ENCODE results near the gene ABCB9.
"Not testable (repeated sequence)": the region's sequence is repeated elsewhere in the genome, so short reads cannot be mapped to it uniquely, and the experiment has no call there.

Gene ABCB9

GRCh38 chr12:122941351-122941750 lies 24.9 kb downstream of the ABCB9 start:
- not testable (repeated sequence) for H3K27ac ChIP-seq (ENCODE audit: low read depth, low read length); H3K9ac ChIP-seq (ENCODE audit: low read depth in 1 of 2, low read length in 2 of 2); H3K36me3 ChIP-seq (ENCODE audit: control insufficient read depth in 1 of 2, insufficient read depth in 2 of 2, low read length in 2 of 2); H3K9me3 ChIP-seq (ENCODE audit: control insufficient read depth in 1 of 2, low read length in 2 of 2); H3K4me3 ChIP-seq (ENCODE audit: low read depth in 1 of 2, low read length in 2 of 2); H3K27me3 ChIP-seq (ENCODE audit: control insufficient read depth in 1 of 2, insufficient read depth in 2 of 2, low read length in 2 of 2)
- peaks cover 20 to 23% of the 10 kb centered on the region in 2 donors for H3K4me1 ChIP-seq (ENCODE audit: control insufficient read depth in 1 of 2, insufficient read depth in 2 of 2, low read length in 2 of 2)

DNA sequence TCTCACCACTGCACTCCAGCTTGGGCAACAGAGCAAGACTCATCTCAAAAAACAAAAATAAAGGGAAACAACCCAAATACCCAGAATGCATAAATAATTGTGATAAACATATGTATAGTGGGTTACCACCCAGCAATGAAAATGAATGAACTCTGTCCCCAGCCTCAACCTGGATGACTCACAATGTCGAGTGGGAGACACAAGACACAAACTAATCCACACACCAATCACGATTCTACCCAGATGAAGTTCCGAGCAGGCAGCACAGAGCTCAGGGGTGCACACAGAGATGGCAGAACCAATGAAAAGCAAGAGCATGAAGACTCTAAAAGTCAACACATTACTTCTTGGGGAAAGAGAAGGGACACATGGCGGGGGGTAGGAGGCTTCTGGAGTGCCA lies 27.1 kb downstream of the ABCB9 start:
- H3K4me1 ChIP-seq (ENCODE audit: control insufficient read depth in 1 of 2, insufficient read depth in 2 of 2, low read length in 2 of 2): peaks cover 10% of the 10 kb centered on the region in 2 donors
- H3K4me3 ChIP-seq (ENCODE audit: low read depth in 1 of 2, low read length in 2 of 2): no peak overlapping the region
- H3K36me3 ChIP-seq (ENCODE audit: control insufficient read depth in 1 of 2, insufficient read depth in 2 of 2, low read length in 2 of 2): no peaks in the 10 kb centered on the region
- no peaks in the 10 kb centered on the region for H3K27me3 ChIP-seq (ENCODE audit: control insufficient read depth in 1 of 2, insufficient read depth in 2 of 2, low read length in 2 of 2)
- H3K9me3 ChIP-seq (ENCODE audit: control insufficient read depth in 1 of 2, low read length in 2 of 2): no peaks in the 10 kb centered on the region
- H3K9ac ChIP-seq (ENCODE audit: low read depth in 1 of 2, low read length in 2 of 2): no peak overlapping the region
- H3K27ac ChIP-seq (ENCODE audit: low read depth, low read length): no peak overlapping the region

DNA sequence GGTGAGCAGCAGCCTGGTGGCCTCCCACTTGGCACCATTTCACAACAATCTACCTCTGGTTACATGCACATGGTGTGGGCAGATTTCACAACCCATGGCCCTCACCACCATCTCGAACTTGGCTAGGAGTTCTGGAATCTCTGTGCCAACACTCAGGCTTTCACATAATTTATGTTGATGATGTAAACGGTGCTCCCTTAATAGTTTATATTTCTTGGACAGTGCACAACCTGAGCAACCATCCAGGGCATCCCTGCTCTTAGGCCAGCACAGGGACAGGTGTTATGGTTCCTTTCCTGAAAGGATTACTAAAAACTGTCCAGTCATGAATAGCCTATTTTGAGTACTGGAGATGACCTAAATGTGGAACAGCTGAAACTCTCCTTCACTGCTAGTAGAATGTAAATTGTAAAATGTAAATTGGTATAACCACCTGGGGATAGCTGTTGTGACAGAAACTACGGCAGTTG lies 28.6 kb downstream of the ABCB9 start:
- Histone ChIP-seq H3K9me3 (ENCODE audit: control insufficient read depth in 1 of 2, low read length in 2 of 2) (no peaks in the 10 kb centered on the region), H3K27me3 (ENCODE audit: control insufficient read depth in 1 of 2, insufficient read depth in 2 of 2, low read length in 2 of 2) (no peaks in the 10 kb centered on the region), H3K4me3 (ENCODE audit: low read depth in 1 of 2, low read length in 2 of 2) (no peak overlapping the region), H3K27ac (ENCODE audit: low read depth, low read length) (no peak overlapping the region), H3K4me1 (ENCODE audit: control insufficient read depth in 1 of 2, insufficient read depth in 2 of 2, low read length in 2 of 2) (peaks cover 2 to 3% of the 10 kb centered on the region in 2 donors), H3K9ac (ENCODE audit: low read depth in 1 of 2, low read length in 2 of 2) (no peak overlapping the region), H3K36me3 (ENCODE audit: control insufficient read depth in 1 of 2, insufficient read depth in 2 of 2, low read length in 2 of 2) (no peaks in the 10 kb centered on the region)

GRCh38 chr12:122935318-122935717 lies 30.9 kb downstream of the ABCB9 start:
- no peak overlapping the region for H3K27ac ChIP-seq (ENCODE audit: low read depth, low read length)
- no peaks in the 10 kb centered on the region for H3K9me3 ChIP-seq (ENCODE audit: control insufficient read depth in 1 of 2, low read length in 2 of 2)
- H3K4me1 ChIP-seq (ENCODE audit: control insufficient read depth in 1 of 2, insufficient read depth in 2 of 2, low read length in 2 of 2): no peaks in the 10 kb centered on the region
- no peak overlapping the region for H3K4me3 ChIP-seq (ENCODE audit: low read depth in 1 of 2, low read length in 2 of 2)
- no peaks in the 10 kb centered on the region for H3K36me3 ChIP-seq (ENCODE audit: control insufficient read depth in 1 of 2, insufficient read depth in 2 of 2, low read length in 2 of 2)
- H3K9ac ChIP-seq (ENCODE audit: low read depth in 1 of 2, low read length in 2 of 2): no peak overlapping the region
- H3K27me3 ChIP-seq (ENCODE audit: control insufficient read depth in 1 of 2, insufficient read depth in 2 of 2, low read length in 2 of 2): no peaks in the 10 kb centered on the region

- Histone ChIP-seq H3K27me3 (ENCODE audit: control insufficient read depth in 1 of 2, insufficient read depth in 2 of 2, low read length in 2 of 2) (no peaks in the 10 kb centered on the region), H3K9ac (ENCODE audit: low read depth in 1 of 2, low read length in 2 of 2) (no peak overlapping the region), H3K9me3 (ENCODE audit: control insufficient read depth in 1 of 2, low read length in 2 of 2) (no peaks in the 10 kb centered on the region), H3K36me3 (ENCODE audit: control insufficient read depth in 1 of 2, insufficient read depth in 2 of 2, low read length in 2 of 2) (no peaks in the 10 kb centered on the region), H3K4me3 (ENCODE audit: low read depth in 1 of 2, low read length in 2 of 2) (no peak overlapping the region), H3K4me1 (ENCODE audit: control insufficient read depth in 1 of 2, insufficient read depth in 2 of 2, low read length in 2 of 2) (no peaks in the 10 kb centered on the region), H3K27ac (ENCODE audit: low read depth, low read length) (no peak overlapping the region)
These were observed 31.5 kb downstream of the ABCB9 start for GRCh38 chr12:122934722-122935121.

- H3K27ac ChIP-seq (ENCODE audit: low read depth, low read length): no peak overlapping the region
- no peaks in the 10 kb centered on the region for H3K36me3 ChIP-seq (ENCODE audit: control insufficient read depth in 1 of 2, insufficient read depth in 2 of 2, low read length in 2 of 2)
These were observed 34.1 kb downstream of the ABCB9 start for GRCh38 chr12:122932207-122932606.

GRCh38 chr12:122929812-122930211 lies 36.5 kb downstream of the ABCB9 start:
- Histone ChIP-seq H3K9ac (ENCODE audit: low read depth in 1 of 2, low read length in 2 of 2) (no peak overlapping the region), H3K9me3 (ENCODE audit: control insufficient read depth in 1 of 2, low read length in 2 of 2) (no peaks in the 10 kb centered on the region), H3K36me3 (ENCODE audit: control insufficient read depth in 1 of 2, insufficient read depth in 2 of 2, low read length in 2 of 2) (no peaks in the 10 kb centered on the region), H3K4me1 (ENCODE audit: control insufficient read depth in 1 of 2, insufficient read depth in 2 of 2, low read length in 2 of 2) (no peaks in the 10 kb centered on the region), H3K27me3 (ENCODE audit: control insufficient read depth in 1 of 2, insufficient read depth in 2 of 2, low read length in 2 of 2) (no peaks in the 10 kb centered on the region), H3K4me3 (ENCODE audit: low read depth in 1 of 2, low read length in 2 of 2) (no peak overlapping the region), H3K27ac (ENCODE audit: low read depth, low read length) (no peak overlapping the region)

More at GRCh38 chr12:122932207-122932606, 34.1 kb downstream of the ABCB9 start:
- no peak overlapping the region for H3K4me3 ChIP-seq (ENCODE audit: low read depth in 1 of 2, low read length in 2 of 2)
- H3K27me3 ChIP-seq (ENCODE audit: control insufficient read depth in 1 of 2, insufficient read depth in 2 of 2, low read length in 2 of 2): no peaks in the 10 kb centered on the region
- no peaks in the 10 kb centered on the region for H3K4me1 ChIP-seq (ENCODE audit: control insufficient read depth in 1 of 2, insufficient read depth in 2 of 2, low read length in 2 of 2)
- no peaks in the 10 kb centered on the region for H3K9me3 ChIP-seq (ENCODE audit: control insufficient read depth in 1 of 2, low read length in 2 of 2)
- H3K9ac ChIP-seq (ENCODE audit: low read depth in 1 of 2, low read length in 2 of 2): no peak overlapping the region

DNA sequence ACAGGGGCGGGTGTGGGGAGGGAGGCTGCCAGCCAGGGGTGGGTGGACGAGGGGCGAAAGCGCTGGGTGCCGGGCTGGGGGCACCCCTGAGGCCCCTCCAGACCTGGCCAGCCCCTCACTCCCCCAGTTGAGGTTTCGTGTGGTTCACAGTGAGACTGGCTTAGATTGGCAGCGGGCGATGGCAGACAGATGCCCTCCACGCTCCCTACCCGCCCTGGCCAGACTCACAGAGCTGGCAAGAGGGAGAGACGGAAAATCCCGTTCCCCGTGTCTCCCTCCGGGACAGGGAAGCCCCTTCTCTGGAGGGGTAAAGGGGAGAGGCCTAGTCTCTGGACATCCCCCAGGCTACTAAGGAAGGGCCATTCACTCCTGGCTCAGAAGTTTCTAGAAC lies 37.1 kb downstream of the ABCB9 start:
- no peaks in the 10 kb centered on the region for H3K27me3 ChIP-seq (ENCODE audit: control insufficient read depth in 1 of 2, insufficient read depth in 2 of 2, low read length in 2 of 2)
- no peaks in the 10 kb centered on the region for H3K36me3 ChIP-seq (ENCODE audit: control insufficient read depth in 1 of 2, insufficient read depth in 2 of 2, low read length in 2 of 2)
- no peaks in the 10 kb centered on the region for H3K9me3 ChIP-seq (ENCODE audit: control insufficient read depth in 1 of 2, low read length in 2 of 2)
- H3K9ac ChIP-seq (ENCODE audit: low read depth in 1 of 2, low read length in 2 of 2): no peak overlapping the region
- no peak overlapping the region for H3K27ac ChIP-seq (ENCODE audit: low read depth, low read length)
- no peak overlapping the region for H3K4me3 ChIP-seq (ENCODE audit: low read depth in 1 of 2, low read length in 2 of 2)
- H3K4me1 ChIP-seq (ENCODE audit: control insufficient read depth in 1 of 2, insufficient read depth in 2 of 2, low read length in 2 of 2): no peaks in the 10 kb centered on the region

DNA sequence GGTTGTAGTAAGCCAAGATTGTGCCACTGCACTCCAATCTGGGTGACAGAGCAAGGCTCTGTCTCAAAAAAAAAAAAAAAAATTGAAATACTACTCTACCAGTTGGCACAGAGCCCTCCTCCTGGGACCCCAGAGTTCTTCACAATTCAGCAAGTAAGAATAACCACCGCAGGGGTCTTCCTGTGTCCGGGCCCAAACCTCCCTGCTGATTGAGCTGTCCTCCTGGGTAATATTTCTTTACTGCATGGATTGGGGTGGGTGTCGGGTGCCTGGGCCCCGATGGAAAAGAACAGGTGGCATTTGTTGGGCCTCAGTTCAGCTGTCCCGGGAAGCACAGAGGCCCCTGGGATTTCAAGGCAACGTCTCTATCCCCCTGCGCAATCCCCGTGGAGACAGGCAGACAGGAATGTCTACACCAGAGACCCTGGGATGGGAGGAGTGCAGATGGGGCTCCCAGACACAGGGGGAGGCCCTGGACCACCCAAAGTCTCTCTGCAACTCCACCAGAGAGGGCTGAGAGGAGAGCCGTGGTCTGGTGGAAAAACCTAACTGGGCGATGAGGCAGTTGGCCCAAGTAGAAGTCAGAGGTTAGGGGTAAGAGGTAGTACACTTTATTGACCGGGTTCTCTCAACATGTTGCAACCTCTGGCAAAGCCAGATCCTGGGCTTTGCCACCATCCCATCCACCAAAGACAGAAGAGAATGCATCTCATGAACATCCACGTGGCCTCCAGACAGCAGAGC lies 37.7 kb downstream of the ABCB9 start:
- no peaks in the 10 kb centered on the region for H3K9me3 ChIP-seq (ENCODE audit: control insufficient read depth in 1 of 2, low read length in 2 of 2)
- H3K27ac ChIP-seq (ENCODE audit: low read depth, low read length): no peak overlapping the region
- H3K4me1 ChIP-seq (ENCODE audit: control insufficient read depth in 1 of 2, insufficient read depth in 2 of 2, low read length in 2 of 2): no peaks in the 10 kb centered on the region
- H3K27me3 ChIP-seq (ENCODE audit: control insufficient read depth in 1 of 2, insufficient read depth in 2 of 2, low read length in 2 of 2): no peaks in the 10 kb centered on the region
- no peak overlapping the region for H3K4me3 ChIP-seq (ENCODE audit: low read depth in 1 of 2, low read length in 2 of 2)
- H3K36me3 ChIP-seq (ENCODE audit: control insufficient read depth in 1 of 2, insufficient read depth in 2 of 2, low read length in 2 of 2): no peaks in the 10 kb centered on the region
- H3K9ac ChIP-seq (ENCODE audit: low read depth in 1 of 2, low read length in 2 of 2): no peak overlapping the region

DNA sequence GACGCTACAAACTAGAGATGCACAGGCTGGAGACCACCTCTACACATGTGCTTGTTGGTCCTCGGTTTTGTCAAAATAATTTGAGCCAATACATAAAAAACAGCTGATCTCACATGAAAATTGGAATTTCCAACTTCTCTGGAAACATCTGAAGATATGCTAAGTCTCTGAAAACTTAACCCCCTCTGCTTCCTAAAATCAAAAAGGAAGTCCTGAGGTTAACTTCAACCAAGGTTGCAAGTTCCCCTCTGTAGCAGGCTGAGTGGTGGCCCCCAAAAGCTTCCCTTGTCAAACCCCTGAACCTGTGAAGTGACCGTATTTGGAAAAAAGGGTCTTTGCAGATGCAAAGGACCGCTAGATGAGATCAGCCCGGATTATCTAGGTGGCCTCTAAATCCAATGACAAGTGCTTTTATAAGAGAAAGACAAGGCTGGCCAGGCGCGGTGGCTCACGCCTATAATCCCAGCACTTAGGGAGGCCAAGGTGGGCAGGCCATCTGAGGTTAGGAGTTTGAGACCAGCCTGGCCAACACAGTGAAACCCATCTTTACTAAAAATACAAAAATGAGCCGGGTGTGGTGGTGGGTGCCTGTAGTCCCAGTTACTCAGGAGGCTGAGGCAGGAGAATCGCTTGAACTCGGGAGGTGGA lies 38.4 kb downstream of the ABCB9 start:
- H3K36me3 ChIP-seq (ENCODE audit: control insufficient read depth in 1 of 2, insufficient read depth in 2 of 2, low read length in 2 of 2): no peaks in the 10 kb centered on the region
- H3K9ac ChIP-seq (ENCODE audit: low read depth in 1 of 2, low read length in 2 of 2): no peak overlapping the region
- no peak overlapping the region for H3K27ac ChIP-seq (ENCODE audit: low read depth, low read length)
- H3K9me3 ChIP-seq (ENCODE audit: control insufficient read depth in 1 of 2, low read length in 2 of 2): no peaks in the 10 kb centered on the region
- H3K27me3 ChIP-seq (ENCODE audit: control insufficient read depth in 1 of 2, insufficient read depth in 2 of 2, low read length in 2 of 2): no peaks in the 10 kb centered on the region
- no peak overlapping the region for H3K4me3 ChIP-seq (ENCODE audit: low read depth in 1 of 2, low read length in 2 of 2)
- H3K4me1 ChIP-seq (ENCODE audit: control insufficient read depth in 1 of 2, insufficient read depth in 2 of 2, low read length in 2 of 2): no peaks in the 10 kb centered on the region

Measured in duodenal mucosa (tissue), 2 donors.